HCT116 (cell line): ENCODE data around the gene KLK1. TPM values are rescaled to one million over a fixed set of nuclear protein-coding genes. Genes with fewer than 3 reads are reported as not detected.

ENCODE experiments used
- ATAC-seq: fragments of 200-7000 bp; cut with Tn5 transposase; 2 replicates; pipeline ENCODE4 v1.9.1; 2020; ENCODE audit warnings: mild to moderate bottlenecking, moderate library complexity
- BruUV-seq: library from RNA; stranded (reverse); fragments of 400-500 nt; replicated peaks from 2 replicates; lab custom pipeline; 2021; lab: Mats Ljungman, UMichigan
- CTCF ChIA-PET: fragments of 300-600 bp; sonication (Branson Sonifier 250); formaldehyde crosslinking; loops from one replicate; lab custom pipeline; 2021; ENCODE audit warnings: antibody characterized with exemption; lab: Charles Lee
- POLR2A ChIA-PET: fragments of 300-600, 350-600 bp; sonication (Branson Sonifier 250); formaldehyde crosslinking; loops from one replicate; lab custom pipeline; 2021; ENCODE audit warnings: antibody characterized with exemption; lab: Charles Lee
- RAD21 ChIA-PET, 2 experiments: fragments of 300-600 bp; sonication (Branson Sonifier 250); formaldehyde crosslinking; loops; one replicate each; lab custom pipeline; 2023; ENCODE audit warnings: low total read pairs in 2 of 2; ENCODE audit not compliant: uncharacterized antibody in 2 of 2, unreplicated experiment in 2 of 2, low non-redundant PET in 1 of 2; lab: Charles Lee
- DNase-seq: peaks from one replicate; pipeline ENCODE4 v3.0.0-alpha.2; 2010; ENCODE audit warnings: low read depth, low spot score
- H2AFZ ChIP-seq: fragments of 200-600 bp; shearing (Covaris generic), sonication (generic); 2 replicates; pipeline ENCODE4 v1.6.1; 2017; ENCODE audit warnings: low read depth, mixed run types, mixed read lengths, antibody characterized with exemption, low read length; ENCODE audit not compliant: poor library complexity, severe bottlenecking
- H3K27ac ChIP-seq: 2 replicates; pipeline ENCODE4 v1.5.1; 2012; ENCODE audit warnings: low read depth, low read length
- H3K27me3 ChIP-seq: fragments of 200-600 bp; sonication (generic); 2 replicates; pipeline ENCODE4 v1.6.1; 2016; ENCODE audit warnings: mixed run types, low read length, mixed read lengths; ENCODE audit not compliant: insufficient read depth
- H3K36me3 ChIP-seq, 2 experiments: fragments of 200-500 bp in 1 of 2; fragments of 200-600 bp in 1 of 2; sonication (Bioruptor generic) in 1 of 2; sonication (generic) in 1 of 2; 2 replicates each; pipeline versions ENCODE4 v1.5.1 to v1.6.1; 2014 to 2016; ENCODE audit warnings: low read length in 2 of 2, inconsistent platforms in 1 of 2, mixed read lengths in 1 of 2, mixed run types in 1 of 2; ENCODE audit not compliant: insufficient read depth in 2 of 2, control insufficient read depth in 1 of 2
- H3K4me1 ChIP-seq, 2 experiments: fragments of 200-600 bp in 1 of 2; sonication (generic) in 1 of 2; 2 replicates each; pipeline versions ENCODE4 v1.5.1 to v1.6.1; 2012 to 2017; ENCODE audit warnings: low read length in 2 of 2, inconsistent platforms in 1 of 2, mild to moderate bottlenecking in 1 of 2, mixed read lengths in 1 of 2, mixed run types in 1 of 2, moderate library complexity in 1 of 2; ENCODE audit not compliant: insufficient read depth in 2 of 2, control insufficient read depth in 1 of 2
- H3K4me2 ChIP-seq: fragments of 200-600 bp; sonication (generic); 2 replicates; pipeline ENCODE4 v1.6.1; 2017; ENCODE audit warnings: mixed run types, low read length, mixed read lengths
- H3K4me3 ChIP-seq, 2 experiments: fragments of 200-600 bp in 1 of 2; sonication (generic) in 1 of 2; replicated peaks in 1 of 2; 2 replicates each; pipeline ENCODE4 v1.5.1; 2011 to 2016; ENCODE audit warnings: low read length in 2 of 2, control low read depth in 1 of 2, low read depth in 1 of 2, mild to moderate bottlenecking in 1 of 2, mixed read lengths in 1 of 2, mixed run types in 1 of 2
- H3K79me2 ChIP-seq: fragments of 200-600 bp; sonication (generic); 2 replicates; pipeline ENCODE4 v1.6.1; 2017; ENCODE audit warnings: mild to moderate bottlenecking, mixed run types, low read length, moderate library complexity, mixed read lengths; ENCODE audit not compliant: insufficient read depth
- H3K9ac ChIP-seq: fragments of 200-600 bp; sonication (generic); 2 replicates; pipeline ENCODE4 v1.6.1; 2016; ENCODE audit warnings: low read length, mixed read lengths
- H3K9me2 ChIP-seq: fragments of 200-600 bp; sonication (generic), shearing (Covaris generic); 2 replicates; pipeline ENCODE4 v1.6.1; 2017; ENCODE audit warnings: mixed run types, mild to moderate bottlenecking, moderate library complexity; ENCODE audit not compliant: insufficient read depth
- H3K9me3 ChIP-seq, 2 experiments: fragments of 200-500 bp in 1 of 2; fragments of 200-600 bp in 1 of 2; sonication (Bioruptor generic) in 1 of 2; sonication (generic) in 1 of 2; 2 replicates each; pipeline ENCODE4 v1.6.1; 2014 to 2017; ENCODE audit warnings: low read length in 2 of 2, mixed read lengths in 2 of 2, inconsistent platforms in 1 of 2, low read depth in 1 of 2, mild to moderate bottlenecking in 1 of 2, mixed run types in 1 of 2, moderate library complexity in 1 of 2; ENCODE audit not compliant: control insufficient read depth in 1 of 2, insufficient read depth in 1 of 2
- H4K20me1 ChIP-seq: fragments of 200-600 bp; sonication (generic), shearing (Covaris generic); 2 replicates; pipeline ENCODE4 v1.6.1; 2017; ENCODE audit warnings: mixed run types, mild to moderate bottlenecking, moderate library complexity; ENCODE audit not compliant: insufficient read depth
- EGR1 ChIP-seq: IDR thresholded peaks from 2 replicates; pipeline ENCODE4 v1.6.1; 2012; ENCODE audit warnings: low read depth
- ELF1 ChIP-seq: IDR thresholded peaks from 2 replicates; pipeline ENCODE4 v1.6.1; 2012; ENCODE audit warnings: low read depth, borderline replicate concordance
- EZH2phosphoT487 ChIP-seq: fragments of 200-600 bp; IDR thresholded peaks from 2 replicates; pipeline ENCODE4 v1.6.1; 2018; ENCODE audit warnings: antibody characterized with exemption, borderline replicate concordance
- FOSL1 ChIP-seq: IDR thresholded peaks from 2 replicates; pipeline ENCODE4 v1.6.1; 2012; ENCODE audit warnings: low read depth
- POLR2A ChIP-seq: IDR thresholded peaks from 2 replicates; pipeline ENCODE4 v1.7.0; 2011; ENCODE audit warnings: borderline replicate concordance; ENCODE audit not compliant: insufficient read depth, insufficient read length; ENCODE audit errors: extremely low read depth
- RAD21 ChIP-seq: IDR thresholded peaks from 2 replicates; pipeline ENCODE4 v1.6.1; 2012; ENCODE audit warnings: low read depth, mild to moderate bottlenecking
- SP1 ChIP-seq: IDR thresholded peaks from 2 replicates; pipeline ENCODE4 v1.6.1; 2012; ENCODE audit warnings: low read depth
- SRF ChIP-seq: IDR thresholded peaks from 2 replicates; pipeline ENCODE4 v1.6.1; 2012; ENCODE audit warnings: low read depth
- TCF7L2 ChIP-seq: IDR thresholded peaks from 2 replicates; pipeline ENCODE4 v1.7.0; 2011; ENCODE audit warnings: borderline replicate concordance, inconsistent platforms; ENCODE audit not compliant: insufficient read depth, insufficient read length; ENCODE audit errors: extremely low read depth
- ZFX ChIP-seq: fragments of 450-650 bp; IDR thresholded peaks from 2 replicates; pipeline ENCODE4 v1.6.1; 2017
- intact Hi-C: fragments of 100-400 bp; cut with micrococcal nuclease; formaldehyde crosslinking; loops from 2 replicates; pipeline ENCODE4 v1.10.0; 2022
- total RNA-seq: library from RNA; stranded (reverse); gene quantifications from one replicate; pipeline ENCODE4 v1.2.1, GENCODE V29; 2021; ENCODE audit not compliant: unreplicated experiment
- TF ChIP-seq, protein P1 (sequence below), 3 experiments: fragments of 200-600 bp in 1 of 3; sonication (generic) in 1 of 3; IDR thresholded peaks in 2 of 3; conservative IDR thresholded peaks in 1 of 3; 2 replicates each; pipeline ENCODE4 v1.5.1; 2012 to 2017; ENCODE audit warnings: low read depth in 2 of 3, low read length in 2 of 3, antibody characterized with exemption in 1 of 3, borderline replicate concordance in 1 of 3, control low read depth in 1 of 3, mild to moderate bottlenecking in 1 of 3, mixed read lengths in 1 of 3, mixed run types in 1 of 3, moderate library complexity in 1 of 3; ENCODE audit not compliant: insufficient read depth in 1 of 3
- TF ChIP-seq, protein P2 (sequence below): IDR thresholded peaks from 2 replicates; pipeline ENCODE4 v1.6.1; 2012

Gene KLK1
- total RNA-seq, 1 experiment from 2014 or later: 3.3 TPM

DNA sequence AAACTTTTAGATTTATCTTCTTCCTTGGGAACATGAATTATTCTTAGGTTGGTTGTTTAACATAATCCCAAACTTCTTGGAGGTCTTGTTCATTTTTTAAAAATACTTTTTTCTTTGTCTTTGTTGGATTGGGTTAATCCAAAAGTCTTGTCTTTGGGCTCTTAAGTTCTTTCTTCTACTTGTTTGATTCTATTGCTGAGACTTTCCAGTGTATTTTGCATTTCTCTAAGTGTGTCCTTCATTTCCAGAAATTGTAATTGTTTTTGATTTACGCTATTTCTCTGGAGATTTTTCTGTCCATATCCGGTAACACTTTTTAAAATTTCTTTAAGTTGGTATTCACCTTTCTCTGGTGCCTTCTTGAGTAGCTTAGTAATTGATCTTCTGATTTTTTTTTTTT is 19.6 kb upstream of the KLK1 start:
- ChIA-PET CTCF (no interaction called here), POLR2A (interaction anchor here (1.0 kb wide), 1 partner anchor 53 kb away, joined by 3 read pairs; no protein-coding TSS in a partner anchor), RAD21 (no interaction called here)
- Histone ChIP-seq H3K9ac (no peak overlapping the region), H3K36me3 (no peaks in the 10 kb centered on the region), H3K27me3 (0 out of 2 replicates have a peak, but pooled peaks cover 7% of the 10 kb centered on the region), H3K9me3 (no peaks in the 10 kb centered on the region; a peak in 1 of 4 replicates), H3K4me2 (no peak overlapping the region), H4K20me1 (no peaks in the 10 kb centered on the region), H2AFZ (no peak overlapping the region), H3K27ac (no peak overlapping the region), H3K79me2 (no peaks in the 10 kb centered on the region), H3K4me1 (peaks cover 3 to 9% of the 10 kb centered on the region in 2 experiments; a peak in 3 of 4 replicates), H3K4me3 (no peak overlapping the region), H3K9me2 (no peaks in the 10 kb centered on the region)
- no TSS peak for BruUV-seq
- TF ChIP-seq, protein P1, sequence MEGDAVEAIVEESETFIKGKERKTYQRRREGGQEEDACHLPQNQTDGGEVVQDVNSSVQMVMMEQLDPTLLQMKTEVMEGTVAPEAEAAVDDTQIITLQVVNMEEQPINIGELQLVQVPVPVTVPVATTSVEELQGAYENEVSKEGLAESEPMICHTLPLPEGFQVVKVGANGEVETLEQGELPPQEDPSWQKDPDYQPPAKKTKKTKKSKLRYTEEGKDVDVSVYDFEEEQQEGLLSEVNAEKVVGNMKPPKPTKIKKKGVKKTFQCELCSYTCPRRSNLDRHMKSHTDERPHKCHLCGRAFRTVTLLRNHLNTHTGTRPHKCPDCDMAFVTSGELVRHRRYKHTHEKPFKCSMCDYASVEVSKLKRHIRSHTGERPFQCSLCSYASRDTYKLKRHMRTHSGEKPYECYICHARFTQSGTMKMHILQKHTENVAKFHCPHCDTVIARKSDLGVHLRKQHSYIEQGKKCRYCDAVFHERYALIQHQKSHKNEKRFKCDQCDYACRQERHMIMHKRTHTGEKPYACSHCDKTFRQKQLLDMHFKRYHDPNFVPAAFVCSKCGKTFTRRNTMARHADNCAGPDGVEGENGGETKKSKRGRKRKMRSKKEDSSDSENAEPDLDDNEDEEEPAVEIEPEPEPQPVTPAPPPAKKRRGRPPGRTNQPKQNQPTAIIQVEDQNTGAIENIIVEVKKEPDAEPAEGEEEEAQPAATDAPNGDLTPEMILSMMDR (IDR thresholded peaks at IDR 0.05 in 2 of 3, conservative IDR thresholded peaks at IDR 0.05 in 1 of 3; ENCODE audit: borderline replicate concordance in 1 of 3, insufficient read depth in 1 of 3, low read depth in 2 of 3, low read length in 2 of 3): no peak
- TF ChIP-seq, protein P2, sequence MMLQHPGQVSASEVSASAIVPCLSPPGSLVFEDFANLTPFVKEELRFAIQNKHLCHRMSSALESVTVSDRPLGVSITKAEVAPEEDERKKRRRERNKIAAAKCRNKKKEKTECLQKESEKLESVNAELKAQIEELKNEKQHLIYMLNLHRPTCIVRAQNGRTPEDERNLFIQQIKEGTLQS: no peak
- TF ChIP-seq EGR1 (no peak), EZH2phosphoT487 (no peak), ELF1 (no peak), TCF7L2 (no peak), FOSL1 (no peak), SRF (no peak), ZFX (no peak), RAD21 (no peak), POLR2A (no peak), SP1 (no peak)
- intact Hi-C loops: no loop called here
- DNase-seq: no peak
- ATAC-seq: no peak
